Transverse colon (tissue), 3 donors: Measurements from ENCODE around the gene TGM1.

Experiments
- CTCF ChIP-seq, 5 experiments: fragments of 200-600 bp in 3 of 5; fragments of 450-650 bp in 2 of 5; sonication (generic) in 3 of 5; IDR thresholded peaks; 1 replicate in 2 of 5; 2 replicates in 3 of 5; pipeline ENCODE4 v1.5.1; 2016 to 2017; ENCODE audit warnings: antibody characterized with exemption in 5 of 5, inconsistent platforms in 3 of 5, mild to moderate bottlenecking in 2 of 5, moderate library complexity in 1 of 5
- EP300 ChIP-seq: sonication (generic); formaldehyde crosslinking; IDR thresholded peaks from one replicate; pipeline ENCODE4 v1.6.1; 2017; ENCODE audit warnings: antibody characterized with exemption, low read depth
- POLR2A ChIP-seq: fragments of 450-650 bp; IDR thresholded peaks from one replicate; pipeline ENCODE4 v1.6.1; 2016; ENCODE audit warnings: antibody characterized with exemption, mild to moderate bottlenecking, moderate library complexity

GRCh38 chr14:24240110-24240918 lies 22.7 kb downstream of the TGM1 start:
- TF ChIP-seq CTCF (IDR thresholded peaks at IDR 0.05) (no peak), EP300 (no peak), POLR2A (no peak)
